GM12891 (cell line): ENCODE measurements around the gene RGS14.

Experiments
- POLR2A ChIP-seq: IDR thresholded peaks from 2 replicates; pipeline ENCODE4 v1.6.1; 2011; ENCODE audit warnings: low read depth, low read length, control low read depth
- POLR2AphosphoS5 ChIP-seq: IDR thresholded peaks from 2 replicates; pipeline ENCODE4 v1.6.1; 2011; ENCODE audit warnings: low read depth, low read length, control low read depth
- TAF1 ChIP-seq: IDR thresholded peaks from 2 replicates; pipeline ENCODE4 v1.6.1; 2011; ENCODE audit warnings: low read depth, low read length, control low read depth

DNA sequence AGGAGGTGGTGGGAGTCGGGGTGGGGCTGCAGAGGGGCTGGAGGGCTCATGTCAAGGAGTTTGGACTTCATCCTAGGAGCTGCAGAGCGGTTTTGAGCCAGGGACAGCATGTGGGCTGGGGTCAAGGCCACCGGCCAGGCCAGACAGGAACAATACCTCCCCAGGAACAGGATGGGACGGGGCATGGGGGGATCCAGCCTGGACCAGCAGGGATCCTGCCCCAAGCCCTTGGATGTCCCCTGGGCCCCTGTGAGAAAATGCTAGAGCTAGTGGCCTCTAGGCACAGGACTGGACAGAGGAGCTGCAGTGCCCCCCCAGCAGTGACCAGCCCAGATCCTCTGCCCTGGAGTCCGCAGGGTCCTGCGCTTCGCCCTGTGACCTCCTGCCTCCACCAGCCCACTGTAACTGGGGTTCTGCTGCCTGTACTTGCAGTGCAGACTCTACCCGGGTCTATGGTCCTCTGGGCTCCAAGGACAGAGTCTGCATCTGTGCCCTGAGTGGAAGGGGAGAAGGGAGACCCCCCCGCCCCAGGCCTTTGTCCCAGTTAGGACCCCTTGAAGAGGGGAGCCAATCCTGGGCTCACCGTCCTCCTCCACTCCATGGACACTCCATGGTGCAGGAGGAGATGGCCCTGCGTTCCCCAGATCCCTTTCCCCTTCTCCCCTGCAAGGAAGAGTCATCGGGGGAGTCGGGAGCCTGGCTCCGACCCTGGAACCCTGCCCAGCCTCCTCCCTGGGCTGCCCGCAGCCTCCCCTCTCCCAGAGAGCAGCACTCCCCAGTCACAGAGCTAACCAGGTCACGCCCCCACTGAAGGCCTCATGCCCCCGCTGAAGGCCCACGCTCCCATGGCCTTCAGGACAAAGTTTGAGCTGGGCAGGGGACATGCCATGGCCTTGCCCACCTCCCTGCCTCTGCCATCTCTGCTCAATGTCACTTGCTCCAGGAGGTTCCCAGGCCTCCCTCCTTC is 43.1 kb upstream of the RGS14 start:
- no peak for TF ChIP-seq POLR2A
- no peak for TF ChIP-seq POLR2AphosphoS5
- TF ChIP-seq TAF1: no peak
